Activated T-cell treated with anti-CD3 and anti-CD28 coated beads, Interleukin-2, amount 50 U/mL, for 1 hour (primary cell): ENCODE measurements around the gene DNAAF3.
A peak's percentile ranks its signal among the peaks of the same experiment; 100 is the strongest.
"Not testable (repeated sequence)": the region's sequence is repeated elsewhere in the genome, so short reads cannot be mapped to it uniquely, and the experiment has no call there.

Experiments
- DNase-seq: peaks from one replicate; pipeline ENCODE4 v3.0.0-alpha.2; 2020

DNAAF3 gene

DNA sequence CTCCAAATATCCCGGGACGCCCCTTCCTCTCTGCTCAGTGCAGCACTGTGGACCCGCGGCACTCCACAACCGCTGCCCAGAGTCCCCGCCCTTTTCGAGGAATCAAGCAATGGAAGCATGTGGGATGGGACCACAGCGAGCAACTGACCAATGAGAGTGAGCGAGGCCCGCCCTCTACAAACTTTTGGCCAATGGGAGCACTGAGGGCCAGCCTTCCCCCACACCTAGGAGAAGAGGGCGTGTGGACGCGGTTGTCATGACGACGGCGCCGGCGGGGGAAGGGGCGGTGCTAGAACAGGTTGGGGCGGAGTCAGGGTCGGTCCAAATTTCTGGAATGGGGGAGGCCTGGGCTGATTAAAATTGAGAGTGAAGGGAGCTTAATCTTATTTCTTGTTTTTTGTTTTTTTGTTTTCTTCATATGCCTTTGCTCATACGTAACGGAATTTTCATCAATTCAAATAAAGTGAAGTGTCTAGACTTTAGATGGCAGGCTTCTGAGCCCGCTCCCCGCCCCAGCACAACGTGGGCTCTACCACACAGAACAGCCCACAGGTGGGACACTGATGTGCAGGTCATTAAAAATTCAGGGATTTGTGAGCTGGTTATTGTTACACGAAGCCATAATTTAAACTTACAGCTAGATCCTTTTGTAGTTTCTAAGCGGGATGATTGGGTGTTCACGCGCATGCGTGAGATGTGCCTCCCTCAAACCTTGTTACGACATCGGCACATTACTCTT lies at the start of gene DNAAF3:
Gene DNAAF3 (minus strand): TSS at position 84 of the 739 bp plus-strand sequence. CDS start 200 bp downstream, outside the sequence.
- DNase-seq, result peak; percentile 71

DNA sequence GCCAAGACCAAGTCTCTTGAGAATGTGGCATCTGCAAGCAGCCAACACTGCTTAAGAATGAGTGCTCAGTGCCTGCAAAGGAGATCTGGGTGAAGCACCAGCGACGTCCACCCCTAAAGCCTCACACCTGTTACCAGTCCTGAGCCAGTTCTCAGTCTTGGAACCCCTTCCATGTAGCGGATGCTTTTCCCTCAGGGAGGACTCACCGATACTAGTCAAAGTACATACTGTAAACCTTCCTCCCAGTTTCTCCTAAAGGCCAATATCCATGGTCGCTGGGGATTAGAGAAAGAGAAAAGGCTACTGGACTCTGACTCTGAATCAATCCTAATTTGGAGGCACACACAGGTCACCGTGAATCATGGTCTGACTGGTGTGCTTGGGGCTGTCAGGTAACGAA lies 47.1 kb upstream of the DNAAF3 start:
- no peak for DNase-seq

DNA sequence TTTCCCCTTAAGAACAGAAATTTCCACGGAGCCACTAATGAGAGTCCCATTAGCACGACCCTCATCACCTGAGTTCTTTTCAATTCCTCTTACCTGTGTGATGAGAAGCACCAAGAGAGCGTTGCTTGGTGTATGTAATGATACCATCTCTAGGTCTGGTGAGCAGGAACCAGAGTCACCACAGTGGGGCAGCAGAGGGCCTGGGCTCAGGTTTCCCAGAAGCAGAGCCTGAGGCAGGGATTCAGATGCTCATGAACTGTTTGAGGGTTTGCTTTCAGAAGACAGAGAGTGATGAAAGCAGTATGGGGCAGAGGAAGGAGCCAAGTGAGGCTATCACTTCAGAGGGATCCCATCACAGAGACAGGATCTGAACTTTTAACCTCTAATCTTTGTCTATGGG lies 46.0 kb upstream of the DNAAF3 start:
- DNase-seq, result peak; percentile 35

DNA sequence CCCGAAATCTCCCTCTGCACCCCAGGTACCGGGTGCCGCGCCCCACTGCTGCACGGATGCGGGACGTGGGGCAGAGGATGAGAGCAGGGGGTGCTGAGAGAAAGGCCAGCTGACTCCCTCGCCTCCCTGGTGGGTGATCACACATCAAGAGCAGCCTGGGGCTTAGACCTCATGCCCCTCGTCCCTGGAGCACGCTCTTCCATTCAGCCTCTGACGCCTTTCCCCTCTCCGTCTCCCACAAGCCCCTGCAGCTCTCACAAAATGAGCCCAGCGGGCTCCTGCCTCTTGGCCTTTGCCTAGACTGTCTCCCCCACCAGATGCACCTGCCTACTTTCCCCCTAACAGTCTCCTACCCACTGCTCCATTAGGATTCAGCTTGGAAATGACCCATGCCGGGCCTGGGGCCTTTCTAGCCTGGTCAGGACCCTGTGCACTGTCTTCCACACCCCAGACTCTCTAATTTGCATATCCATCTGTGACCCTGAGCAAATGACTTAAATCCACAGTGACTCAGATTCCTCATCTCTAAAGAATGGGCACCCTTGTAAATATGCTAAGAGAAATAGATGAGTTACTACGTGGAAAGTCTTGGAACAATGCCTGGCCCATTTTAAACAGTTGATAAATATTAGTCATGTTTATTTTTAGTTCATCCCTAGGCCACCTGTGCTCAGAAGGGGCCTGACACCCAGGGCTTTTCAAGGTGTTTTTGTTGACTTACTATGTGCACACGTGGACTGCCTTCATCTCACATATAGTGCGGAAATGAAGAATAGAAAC lies 43.5 kb upstream of the DNAAF3 start:
- no peak for DNase-seq

DNA sequence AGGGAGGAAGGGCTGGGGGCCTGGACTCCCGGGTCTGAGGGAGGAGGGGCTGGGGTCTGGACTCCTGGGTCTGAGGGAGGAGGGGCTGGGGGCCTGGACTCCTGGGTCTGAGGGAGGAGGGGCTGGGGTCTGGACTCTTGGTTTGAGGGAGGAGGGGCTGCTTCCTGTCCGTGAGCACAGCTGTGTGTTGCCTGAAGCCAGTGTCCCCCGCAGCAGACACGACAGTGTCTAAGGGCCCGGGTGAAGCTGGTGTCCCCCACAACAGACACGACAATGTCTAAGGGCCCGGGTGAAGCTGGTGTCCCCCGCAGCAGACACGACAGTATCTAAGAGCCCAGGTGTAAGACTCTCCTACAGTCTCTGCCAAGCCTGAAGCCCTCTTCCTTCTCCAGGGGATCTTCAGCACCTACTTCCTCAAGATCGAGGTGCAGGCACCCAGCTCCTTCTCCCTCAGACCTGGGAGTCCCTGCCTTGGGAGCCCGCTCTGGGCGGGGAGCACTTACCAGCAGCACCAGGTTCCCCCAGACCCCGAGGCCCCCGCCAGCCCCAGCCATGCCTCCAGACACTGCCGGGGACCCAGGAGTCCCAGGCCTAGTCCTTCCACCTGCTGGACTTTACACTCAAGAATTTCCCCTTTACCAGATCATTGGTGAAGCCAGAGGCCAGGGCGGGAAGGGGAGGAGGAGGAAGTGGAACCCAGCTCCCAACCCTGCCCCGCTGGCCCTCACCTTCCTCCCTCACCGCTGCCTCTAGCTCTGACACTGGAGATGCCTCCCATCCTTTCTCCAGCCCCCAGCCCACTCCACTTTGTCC lies 42.7 kb upstream of the DNAAF3 start, which contains the start of gene PTPRH:
Gene PTPRH (minus strand): TSS at position 622 of the 813 bp plus-strand sequence. CDS start 68 bp downstream, at position 554.
- DNase-seq, result no peak

DNA sequence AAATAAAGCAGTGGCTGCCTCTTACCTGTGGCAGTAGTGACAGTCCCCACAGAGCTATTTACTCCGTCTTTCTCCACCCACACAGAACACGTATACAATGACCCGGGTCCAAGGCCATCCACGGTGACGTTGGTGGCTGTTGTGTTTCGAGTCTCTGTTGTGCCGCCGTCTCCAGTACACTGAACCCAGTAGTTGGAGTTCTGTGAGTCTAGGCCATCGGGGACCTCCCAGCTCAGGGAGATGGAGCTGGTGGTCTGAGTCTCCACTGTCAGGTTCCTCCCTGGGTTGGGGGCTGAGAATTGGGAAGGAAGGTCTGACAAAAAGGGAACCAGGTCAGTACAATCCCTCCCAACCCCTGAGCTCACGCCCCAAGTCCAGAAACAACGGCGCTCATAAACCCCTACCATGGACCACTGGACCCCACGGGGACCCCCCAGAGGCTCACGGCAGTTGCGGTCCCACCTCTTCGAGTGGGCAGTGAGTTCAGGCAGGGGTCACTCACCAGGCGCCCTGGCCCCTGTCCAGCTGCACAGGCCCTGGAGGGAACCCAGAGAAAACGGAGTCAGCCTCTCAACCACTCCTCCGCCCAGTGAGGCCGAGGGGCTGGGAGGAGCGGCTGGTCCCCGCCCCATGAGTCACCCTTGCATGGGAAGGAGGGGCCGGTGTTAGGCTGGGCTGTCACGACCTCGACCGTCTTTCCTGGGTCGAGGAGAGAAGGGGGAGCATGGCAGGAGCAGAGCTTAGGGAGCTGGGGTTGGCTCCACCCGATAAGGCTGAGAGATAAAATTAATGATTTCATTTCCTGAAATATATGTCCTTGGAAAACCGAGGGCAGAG lies 40.5 kb upstream of the DNAAF3 start:
- no peak for DNase-seq

DNA sequence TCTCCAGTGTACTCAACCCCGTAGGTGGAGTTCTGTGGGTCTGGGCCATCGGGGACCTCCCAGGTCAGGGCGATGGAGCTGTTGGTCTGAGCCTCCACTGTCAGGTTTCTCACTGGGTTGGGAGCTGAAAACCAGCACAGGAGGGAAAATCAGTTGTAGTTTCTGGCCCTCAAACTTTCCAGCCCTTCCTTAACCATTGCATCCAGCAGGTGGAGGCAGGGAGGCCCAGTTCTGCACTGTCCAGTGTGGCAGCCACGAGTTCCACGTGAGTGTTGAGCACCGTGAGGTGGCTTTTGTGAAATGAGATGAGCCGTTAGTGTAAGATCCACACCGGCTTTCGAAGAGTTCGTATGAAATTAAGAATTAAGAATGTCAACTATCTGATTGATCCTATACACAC lies 35.8 kb upstream of the DNAAF3 start:
- not testable (repeated sequence) for DNase-seq

DNA sequence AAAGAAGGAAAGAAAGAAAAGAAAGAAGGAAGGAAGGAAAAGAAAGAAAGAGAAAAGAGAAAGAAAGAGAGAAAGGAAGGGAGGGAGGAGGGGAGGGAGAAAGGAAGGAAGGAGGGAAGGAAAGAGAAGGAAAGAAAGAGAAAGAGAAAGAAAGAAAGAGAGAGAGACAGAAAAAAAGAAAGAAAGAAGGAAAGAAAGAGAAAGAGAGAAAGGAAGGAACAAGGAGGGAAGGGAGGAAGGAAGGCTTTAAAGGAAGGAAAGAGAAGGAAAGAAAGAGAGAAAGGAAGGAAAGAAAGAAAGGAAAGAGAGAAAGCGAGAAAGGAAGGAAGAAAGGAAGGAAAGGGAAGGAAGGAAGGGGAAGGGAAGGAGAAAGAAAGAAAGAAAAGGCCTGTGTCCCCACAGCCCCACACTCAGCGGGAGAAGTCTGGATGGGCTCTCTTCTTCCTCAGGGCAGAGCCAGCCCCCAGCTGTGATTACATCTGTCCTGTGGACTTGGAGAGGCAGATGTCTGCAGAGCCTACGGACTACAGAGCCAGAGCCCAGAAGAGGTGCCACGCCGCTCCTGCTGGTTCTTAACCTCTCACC lies 33.3 kb upstream of the DNAAF3 start:
- DNase-seq, result no peak

DNA sequence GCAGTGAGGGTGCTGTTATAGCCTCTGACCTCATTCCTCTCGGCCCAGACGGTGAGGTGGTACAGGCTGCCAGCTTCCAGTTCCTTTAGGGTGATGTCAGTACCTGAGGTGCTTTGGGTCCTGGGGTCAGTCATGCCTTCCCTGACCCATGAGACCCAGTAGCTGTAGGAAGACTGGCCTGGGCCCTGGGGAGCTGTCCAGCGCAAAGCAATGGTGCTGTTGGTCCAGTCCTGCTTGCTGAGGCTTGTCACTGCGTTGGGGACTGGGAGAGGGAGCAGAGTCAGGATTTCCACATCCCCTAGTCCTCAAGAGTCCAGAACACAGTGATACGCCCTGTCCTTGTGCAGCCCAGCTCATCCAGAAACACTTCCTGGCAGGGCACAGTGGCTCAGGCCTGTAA lies 32.2 kb upstream of the DNAAF3 start:
- DNase-seq, result no peak

DNA sequence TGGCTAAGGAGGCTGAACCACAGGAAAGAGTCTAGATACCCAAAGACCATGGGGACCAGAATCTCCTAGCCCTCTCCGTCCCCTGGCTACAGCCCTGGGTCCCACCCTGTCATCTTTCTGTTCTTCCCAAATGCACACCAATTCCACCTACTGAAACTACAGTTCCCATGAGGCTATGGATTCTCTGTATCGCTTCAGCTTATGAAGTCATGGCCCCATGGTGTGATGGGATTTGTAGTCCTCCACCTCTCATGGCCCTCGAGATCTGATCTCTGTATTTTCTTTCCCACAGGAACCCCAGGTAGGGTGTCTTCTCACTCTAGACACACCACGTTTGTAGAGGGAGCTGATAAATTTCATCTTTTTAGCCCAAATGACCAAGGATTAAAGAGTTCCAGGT lies 31.1 kb upstream of the DNAAF3 start:
- no peak for DNase-seq

DNA sequence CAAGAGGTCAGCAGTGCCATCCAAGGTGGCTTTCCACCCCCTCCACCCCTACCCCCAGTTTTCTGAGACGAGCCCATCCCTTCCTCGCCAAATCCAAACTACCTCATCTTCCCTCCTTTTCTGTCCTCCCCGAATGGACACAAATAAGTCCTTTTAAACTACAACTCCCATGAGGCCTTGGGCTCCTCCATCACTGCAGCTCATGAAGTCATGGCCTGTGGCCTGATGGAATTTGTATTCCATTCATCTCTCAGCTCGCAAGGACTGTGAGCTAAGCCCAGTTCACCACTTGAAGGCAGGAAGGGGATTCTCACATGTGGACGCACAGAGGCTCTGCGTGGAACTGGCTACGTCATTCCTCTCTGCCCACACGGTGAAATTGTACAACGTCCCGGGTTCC lies 30.4 kb upstream of the DNAAF3 start:
- no peak for DNase-seq

DNA sequence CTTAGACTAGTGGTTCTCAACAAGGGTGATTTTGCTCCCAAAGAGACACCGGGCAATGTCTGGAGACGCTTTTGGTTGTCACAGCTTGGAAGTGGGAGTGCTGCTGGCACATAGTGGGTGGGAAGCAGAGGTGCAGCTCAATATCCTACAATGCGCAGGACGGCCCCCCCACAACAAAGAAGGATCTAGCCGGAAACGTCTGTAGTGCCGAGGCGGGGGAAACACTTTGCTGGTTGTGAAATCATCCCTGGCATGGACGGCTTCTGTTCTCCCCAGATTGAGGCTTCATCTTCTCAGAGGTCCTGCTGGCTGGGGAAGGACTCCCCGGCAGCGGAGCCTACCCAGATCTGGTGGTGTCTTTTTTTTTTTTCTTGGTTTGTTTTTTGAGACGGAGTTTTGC lies 27.1 kb upstream of the DNAAF3 start:
- no peak for DNase-seq

DNA sequence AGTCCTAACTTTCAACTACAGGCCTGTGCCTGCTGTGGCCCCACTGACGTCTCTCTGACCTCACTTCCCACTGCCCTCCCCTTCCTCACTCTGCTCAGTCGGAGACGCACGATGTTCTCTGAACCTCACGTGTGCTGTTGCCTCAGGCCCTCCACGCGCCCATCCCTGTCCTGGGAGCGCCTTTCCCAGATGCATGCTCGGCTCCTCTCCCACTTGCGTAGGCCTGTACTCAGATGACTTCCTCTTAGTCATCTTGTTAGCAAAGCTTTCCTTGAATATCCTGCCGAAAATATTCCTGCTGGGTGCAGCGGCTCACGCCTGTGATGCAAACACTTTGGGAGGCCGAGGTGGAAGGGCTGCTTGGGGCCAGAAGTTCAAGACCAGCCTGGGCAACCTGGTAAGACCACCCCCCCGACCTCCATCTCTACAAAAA lies 23.0 kb upstream of the DNAAF3 start:
- DNase-seq, result no peak

DNA sequence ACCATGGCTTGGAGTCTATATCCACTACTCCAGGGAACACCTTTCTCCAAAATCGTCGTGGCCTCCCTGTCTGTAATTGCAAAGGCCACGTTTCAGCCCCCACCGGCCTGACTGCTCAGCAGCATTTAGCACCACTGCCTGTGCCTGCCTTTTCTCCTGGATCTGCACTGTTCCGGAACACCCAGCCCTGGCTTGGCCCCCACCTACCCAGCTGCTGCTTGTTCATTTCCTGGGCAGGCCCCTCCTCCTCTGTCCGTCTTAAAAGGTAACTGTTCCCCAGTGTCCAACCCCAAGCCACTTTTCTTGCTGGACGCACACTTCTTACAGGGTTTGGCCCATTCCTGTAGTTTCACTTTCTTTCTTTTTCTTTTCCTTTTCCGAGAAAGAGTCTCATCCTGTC lies 22.2 kb upstream of the DNAAF3 start:
- no peak for DNase-seq

DNA sequence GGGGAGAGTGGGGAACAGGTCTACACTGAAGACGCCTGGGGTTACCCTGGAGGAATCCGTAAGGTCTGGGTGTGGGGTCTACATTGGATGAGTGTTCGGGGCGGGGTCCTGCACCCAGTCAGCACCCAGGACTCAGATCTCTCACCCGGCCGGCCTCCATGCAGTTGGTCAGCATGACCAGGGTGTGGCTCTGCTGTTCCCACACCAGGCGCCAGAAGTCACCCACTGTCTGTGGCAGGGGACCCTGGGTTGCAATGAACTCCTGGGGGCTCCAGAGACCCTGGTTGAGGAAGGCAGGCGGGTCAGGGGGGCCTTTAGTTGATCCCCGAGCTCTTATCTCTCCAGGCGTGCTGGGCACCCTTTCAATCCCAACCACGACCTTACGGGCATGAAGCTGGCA lies 19.7 kb upstream of the DNAAF3 start:
- DNase-seq, result no peak

DNA sequence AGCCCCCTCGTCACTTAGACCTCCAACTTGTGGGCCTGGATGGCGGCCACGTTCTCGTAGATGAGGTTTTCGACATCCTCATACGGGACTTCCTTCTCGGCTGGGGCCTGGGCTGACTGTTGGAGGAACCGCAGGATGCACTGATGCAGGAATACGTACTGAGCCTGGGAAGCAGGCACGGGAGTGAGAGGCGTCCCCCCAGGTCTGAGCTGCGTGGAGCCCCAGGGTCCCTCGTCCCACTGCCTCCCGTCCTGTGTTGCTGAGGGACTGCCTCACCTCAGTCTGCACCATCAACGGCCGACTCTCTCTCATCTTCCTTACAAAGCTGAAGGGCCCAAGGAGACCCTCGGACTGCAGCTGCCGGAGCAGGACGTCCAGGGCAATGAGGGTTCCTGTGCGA lies 15.3 kb upstream of the DNAAF3 start:
- no peak for DNase-seq

DNA sequence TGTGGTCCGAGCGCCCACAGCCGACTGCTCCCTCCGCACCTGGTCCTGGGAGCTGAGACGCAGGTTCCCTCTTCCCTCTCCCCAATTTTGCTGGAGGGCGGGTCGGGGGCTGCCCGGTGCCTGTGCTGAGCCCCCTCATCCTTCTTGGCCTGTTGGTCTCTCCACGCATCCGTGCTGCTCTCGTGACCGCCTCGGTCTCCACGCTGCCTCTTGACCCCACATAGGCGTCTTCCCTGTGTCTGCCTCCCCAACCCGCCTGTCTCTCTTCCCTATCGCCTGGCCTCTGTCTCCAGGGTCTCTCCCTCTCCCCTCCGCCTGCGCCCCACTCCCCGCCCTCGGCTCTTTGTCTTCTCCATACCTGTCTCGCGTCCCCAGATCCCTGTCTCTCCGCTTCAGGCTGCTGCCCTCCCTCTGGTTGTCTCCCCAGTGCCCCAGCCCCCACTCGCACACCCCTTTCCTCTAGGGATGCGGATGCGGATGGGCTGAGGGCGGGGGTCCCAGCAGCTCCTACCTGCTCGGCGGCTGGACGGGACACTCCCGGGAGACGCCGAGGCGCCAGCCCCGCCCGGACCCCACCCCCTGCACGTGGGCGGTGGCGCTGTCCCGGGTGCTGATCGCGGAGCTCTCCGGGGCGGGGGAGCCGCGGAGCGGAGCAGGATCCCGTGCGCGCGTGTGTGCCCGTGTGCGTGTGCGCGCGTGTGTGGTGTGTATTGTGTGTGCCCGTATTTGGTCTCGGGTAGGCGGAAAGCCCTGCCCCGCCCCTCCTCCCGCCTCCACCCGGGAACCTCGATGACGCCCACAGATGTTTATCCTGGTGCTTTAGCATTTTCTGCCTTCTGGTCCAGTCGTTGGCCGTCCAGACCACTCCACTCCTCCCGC lies 13.4 kb upstream of the DNAAF3 start, which contains the start of gene SYT5:
Gene SYT5 (minus strand): TSS at position 684 of the 879 bp plus-strand sequence. CDS start 1,248 bp downstream, outside the sequence.
- peak; percentile 74 for DNase-seq

DNA sequence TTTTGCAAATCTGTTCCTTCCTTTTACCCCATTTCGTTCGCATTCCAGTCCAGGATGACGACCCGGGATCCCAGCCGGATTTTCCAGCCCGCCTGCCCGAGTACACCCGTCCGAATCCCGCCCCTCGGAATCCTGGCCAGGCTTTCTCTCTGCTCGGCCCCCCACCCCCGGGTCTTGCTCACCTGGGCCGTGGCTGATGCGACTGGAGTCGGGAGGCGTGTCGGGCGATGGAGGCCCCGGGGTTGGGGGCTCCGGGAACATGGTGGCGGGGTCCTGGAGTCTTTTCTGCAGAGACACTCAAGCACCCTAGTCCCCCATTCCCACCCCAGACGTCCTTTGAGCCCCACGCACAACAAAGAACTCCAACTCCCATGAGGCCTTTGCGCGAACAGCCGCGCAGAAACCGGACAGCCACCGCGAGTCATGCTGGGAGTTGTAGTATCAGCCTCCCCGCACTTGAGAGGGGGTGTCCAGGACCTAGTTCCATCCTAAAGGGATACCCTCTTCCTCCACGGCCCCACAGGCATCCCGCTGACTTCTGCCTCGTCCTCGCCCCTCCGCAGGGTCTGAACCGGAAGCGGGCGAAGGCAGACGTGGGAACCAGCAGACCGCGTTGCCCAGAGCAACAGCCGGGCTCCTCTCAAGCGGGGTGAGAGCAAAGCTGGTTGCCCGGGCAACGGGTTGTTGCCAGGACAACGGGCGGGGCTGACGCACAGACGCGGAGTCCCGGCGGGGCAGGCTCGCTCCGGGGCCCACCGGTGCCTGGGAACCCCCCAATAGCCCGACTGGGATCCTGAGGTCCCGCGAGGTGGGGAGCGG lies 12.6 kb upstream of the DNAAF3 start:
- DNase-seq, result peak; percentile 97

DNA sequence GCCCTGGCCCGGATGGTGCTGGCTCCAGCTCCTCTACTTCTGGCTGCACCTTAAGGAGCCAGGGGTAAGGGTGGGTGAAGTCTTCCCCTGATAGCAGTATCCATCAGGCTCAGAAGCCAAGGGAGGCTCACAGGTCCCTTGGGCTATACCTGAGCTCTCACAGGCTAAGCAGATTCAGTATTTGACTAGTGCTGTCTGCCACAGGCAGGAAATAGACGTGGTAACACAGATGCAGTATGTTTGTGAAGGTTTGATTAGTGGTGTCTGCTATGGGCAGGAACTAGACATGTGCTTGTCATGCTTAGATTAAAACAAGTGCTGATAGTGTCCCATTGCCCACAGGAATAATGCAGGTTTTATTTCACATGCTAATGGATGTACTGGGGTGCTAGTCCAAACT lies 9.7 kb upstream of the DNAAF3 start:
- no peak for DNase-seq
